ENCODE data around the gene NUDT12.

The NUDT12 gene

GRCh38 chr5:103502662-103503061, 59.9 kb downstream of the NUDT12 start:
- in situ Hi-C loops (cut with HindIII; ENCODE audit: low pct_ligation_motif_present, low pct_unique_long_range_greater_than_20kb, low sequenced_read_pairs): no loop called here
- no peak for DNase-seq

All from ACHN (cell line).